ENCODE measurements around the gene CSF1R. TPM values are rescaled to one million over a fixed set of nuclear protein-coding genes. Genes with fewer than 3 reads are reported as not detected.

The CSF1R gene
- total and polyA plus RNA-seq, 2 donors from 2014 or later: 7.5 to 55.8 TPM

GRCh38 chr5:150046031-150046430 lies 40.3 kb downstream of the CSF1R start:
- intact Hi-C loops (cut with DNase I): no loop called here
- no peak for DNase-seq
- no peak for FAIRE-seq

GRCh38 chr5:150045549-150045948 lies 40.8 kb downstream of the CSF1R start:
- H3K9ac ChIP-seq (ENCODE audit: low read length in 3 of 3): no peak overlapping the region
- peaks cover 6 to 87% (median 53%) of the 10 kb centered on the region in 3 donors for H3K36me3 ChIP-seq (ENCODE audit: control insufficient read depth in 2 of 3, insufficient read depth in 3 of 3, low read length in 3 of 3)
- H3K27me3 ChIP-seq (ENCODE audit: control insufficient read depth, insufficient read depth, low read length): no peaks in the 10 kb centered on the region
- no peak for FAIRE-seq
- no peaks in the 10 kb centered on the region for H3K9me3 ChIP-seq (ENCODE audit: control insufficient read depth in 2 of 3, insufficient read depth in 1 of 3, low read length in 3 of 3)
- TF ChIP-seq CTCF (IDR thresholded peaks at IDR 0.05; ENCODE audit: borderline replicate concordance, extremely low read depth, insufficient read depth): no peak
- H3K4me3 ChIP-seq (ENCODE audit: low read length in 3 of 3): no peak overlapping the region
- H3K4me1 ChIP-seq (ENCODE audit: control insufficient read depth in 2 of 3, insufficient read depth in 2 of 3, low read depth in 1 of 3, low read length in 3 of 3): peaks cover 0 to 11% (median 8%) of the 10 kb centered on the region in 3 donors
- no peak for DNase-seq
- H3K27ac ChIP-seq (ENCODE audit: low read depth in 2 of 2, low read length in 2 of 2): no peak overlapping the region
- intact Hi-C loops (cut with DNase I): no loop called here

More at GRCh38 chr5:150046031-150046430, 40.3 kb downstream of the CSF1R start:
- no peak for TF ChIP-seq CTCF (IDR thresholded peaks at IDR 0.05; ENCODE audit: borderline replicate concordance, extremely low read depth, insufficient read depth)
- H3K27ac ChIP-seq (ENCODE audit: low read depth in 2 of 2, low read length in 2 of 2): no peak overlapping the region
- H3K27me3 ChIP-seq (ENCODE audit: control insufficient read depth, insufficient read depth, low read length): no peaks in the 10 kb centered on the region
- H3K9me3 ChIP-seq (ENCODE audit: control insufficient read depth in 2 of 3, insufficient read depth in 1 of 3, low read length in 3 of 3): no peaks in the 10 kb centered on the region
- H3K4me3 ChIP-seq (ENCODE audit: low read length in 3 of 3): no peak overlapping the region
- H3K4me1 ChIP-seq (ENCODE audit: control insufficient read depth in 2 of 3, insufficient read depth in 2 of 3, low read depth in 1 of 3, low read length in 3 of 3): peaks cover 0 to 11% (median 8%) of the 10 kb centered on the region in 3 donors
- peaks cover 6 to 87% (median 53%) of the 10 kb centered on the region in 3 donors for H3K36me3 ChIP-seq (ENCODE audit: control insufficient read depth in 2 of 3, insufficient read depth in 3 of 3, low read length in 3 of 3)
- no peak overlapping the region for H3K9ac ChIP-seq (ENCODE audit: low read length in 3 of 3)

- Histone ChIP-seq H3K9ac (ENCODE audit: low read length in 3 of 3) (no peak overlapping the region), H3K4me3 (ENCODE audit: low read length in 3 of 3) (no peak overlapping the region), H3K27me3 (ENCODE audit: control insufficient read depth, insufficient read depth, low read length) (no peaks in the 10 kb centered on the region), H3K9me3 (ENCODE audit: control insufficient read depth in 2 of 3, insufficient read depth in 1 of 3, low read length in 3 of 3) (no peaks in the 10 kb centered on the region), H3K4me1 (ENCODE audit: control insufficient read depth in 2 of 3, insufficient read depth in 2 of 3, low read depth in 1 of 3, low read length in 3 of 3) (peaks cover 0 to 11% (median 8%) of the 10 kb centered on the region in 3 donors), H3K27ac (ENCODE audit: low read depth in 2 of 2, low read length in 2 of 2) (no peak overlapping the region), H3K36me3 (ENCODE audit: control insufficient read depth in 2 of 3, insufficient read depth in 3 of 3, low read length in 3 of 3) (peaks cover 6 to 88% (median 48%) of the 10 kb centered on the region in 3 donors)
- no peak for TF ChIP-seq CTCF (IDR thresholded peaks at IDR 0.05; ENCODE audit: borderline replicate concordance, extremely low read depth, insufficient read depth)
- FAIRE-seq (no peak), DNase-seq (no peak)
- intact Hi-C loops (cut with DNase I): no loop called here
Observed at GRCh38 chr5:150044712-150045111, 41.6 kb downstream of the CSF1R start.

GRCh38 chr5:150044329-150044681 lies 42.0 kb downstream of the CSF1R start:
- DNase-seq (no peak), FAIRE-seq (no peak)
- Histone ChIP-seq H3K9me3 (ENCODE audit: control insufficient read depth in 2 of 3, insufficient read depth in 1 of 3, low read length in 3 of 3) (no peaks in the 10 kb centered on the region), H3K4me3 (ENCODE audit: low read length in 3 of 3) (no peak overlapping the region), H3K36me3 (ENCODE audit: control insufficient read depth in 2 of 3, insufficient read depth in 3 of 3, low read length in 3 of 3) (peaks cover 6 to 87% (median 48%) of the 10 kb centered on the region in 3 donors), H3K4me1 (ENCODE audit: control insufficient read depth in 2 of 3, insufficient read depth in 2 of 3, low read depth in 1 of 3, low read length in 3 of 3) (peaks cover 0 to 11% (median 8%) of the 10 kb centered on the region in 3 donors), H3K9ac (ENCODE audit: low read length in 3 of 3) (no peak overlapping the region), H3K27me3 (ENCODE audit: control insufficient read depth, insufficient read depth, low read length) (no peaks in the 10 kb centered on the region), H3K27ac (ENCODE audit: low read depth in 2 of 2, low read length in 2 of 2) (no peak overlapping the region)
- intact Hi-C loops (cut with DNase I): no loop called here
- TF ChIP-seq CTCF (IDR thresholded peaks at IDR 0.05; ENCODE audit: borderline replicate concordance, extremely low read depth, insufficient read depth): no peak

Measured in kidney (tissue), 14 donors.